Measurements from ENCODE around the gene TBCD.

DNA sequence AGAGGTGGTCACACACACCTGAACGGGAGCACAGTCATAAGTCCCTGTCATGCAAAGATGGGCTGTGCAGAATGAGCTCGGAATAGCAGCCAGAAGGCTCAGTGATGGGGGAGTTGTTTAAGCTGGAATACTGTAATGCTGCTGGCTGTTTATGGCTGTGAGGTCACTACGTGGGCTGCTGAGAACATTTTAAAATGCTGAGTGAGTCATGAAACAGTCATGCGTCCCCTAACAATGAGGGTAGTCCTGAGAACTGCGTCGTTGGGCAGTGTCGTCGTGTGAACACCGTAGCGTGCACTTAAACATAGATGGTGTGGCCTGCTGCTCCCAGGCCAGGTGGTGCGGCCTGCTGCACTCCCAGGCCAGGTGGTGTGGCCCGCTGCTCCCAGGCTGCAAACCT lies 39.7 kb downstream of the TBCD start:
- TF ChIP-seq, protein P1, sequence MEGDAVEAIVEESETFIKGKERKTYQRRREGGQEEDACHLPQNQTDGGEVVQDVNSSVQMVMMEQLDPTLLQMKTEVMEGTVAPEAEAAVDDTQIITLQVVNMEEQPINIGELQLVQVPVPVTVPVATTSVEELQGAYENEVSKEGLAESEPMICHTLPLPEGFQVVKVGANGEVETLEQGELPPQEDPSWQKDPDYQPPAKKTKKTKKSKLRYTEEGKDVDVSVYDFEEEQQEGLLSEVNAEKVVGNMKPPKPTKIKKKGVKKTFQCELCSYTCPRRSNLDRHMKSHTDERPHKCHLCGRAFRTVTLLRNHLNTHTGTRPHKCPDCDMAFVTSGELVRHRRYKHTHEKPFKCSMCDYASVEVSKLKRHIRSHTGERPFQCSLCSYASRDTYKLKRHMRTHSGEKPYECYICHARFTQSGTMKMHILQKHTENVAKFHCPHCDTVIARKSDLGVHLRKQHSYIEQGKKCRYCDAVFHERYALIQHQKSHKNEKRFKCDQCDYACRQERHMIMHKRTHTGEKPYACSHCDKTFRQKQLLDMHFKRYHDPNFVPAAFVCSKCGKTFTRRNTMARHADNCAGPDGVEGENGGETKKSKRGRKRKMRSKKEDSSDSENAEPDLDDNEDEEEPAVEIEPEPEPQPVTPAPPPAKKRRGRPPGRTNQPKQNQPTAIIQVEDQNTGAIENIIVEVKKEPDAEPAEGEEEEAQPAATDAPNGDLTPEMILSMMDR (conservative IDR thresholded peaks at IDR 0.05; ENCODE audit: low read length), result no peak
- no peak for TF ChIP-seq EZH2phosphoT487 (IDR thresholded peaks at IDR 0.05; ENCODE audit: borderline replicate concordance, low read depth, low read length)

Measured in OCI-LY7 (cell line).